Ishikawa (cell line): ENCODE measurements around the gene THRB.

Source experiments
- CEBPB ChIP-seq: IDR thresholded peaks from 2 replicates; pipeline ENCODE4 v1.6.1; 2012
- CREB1 ChIP-seq: IDR thresholded peaks from 2 replicates; pipeline ENCODE4 v1.6.1; 2012; ENCODE audit warnings: low read depth
- EP300 ChIP-seq: IDR thresholded peaks from 2 replicates; pipeline ENCODE4 v1.6.1; 2012; ENCODE audit warnings: borderline replicate concordance
- MAX ChIP-seq: IDR thresholded peaks from 2 replicates; pipeline ENCODE4 v1.6.1; 2012
- NFIC ChIP-seq: IDR thresholded peaks from 2 replicates; pipeline ENCODE4 v1.6.1; 2012
- REST ChIP-seq: IDR thresholded peaks from 2 replicates; pipeline ENCODE4 v1.6.1; 2012; ENCODE audit warnings: low read depth, mild to moderate bottlenecking
- TAF1 ChIP-seq: IDR thresholded peaks from 2 replicates; pipeline ENCODE4 v1.6.1; 2012; ENCODE audit warnings: low read depth, mild to moderate bottlenecking
- YY1 ChIP-seq: IDR thresholded peaks from 2 replicates; pipeline ENCODE4 v1.6.1; 2012; ENCODE audit warnings: low read depth
- ZBTB7A ChIP-seq: IDR thresholded peaks from 2 replicates; pipeline ENCODE4 v1.6.1; 2012; ENCODE audit warnings: low read depth

DNA sequence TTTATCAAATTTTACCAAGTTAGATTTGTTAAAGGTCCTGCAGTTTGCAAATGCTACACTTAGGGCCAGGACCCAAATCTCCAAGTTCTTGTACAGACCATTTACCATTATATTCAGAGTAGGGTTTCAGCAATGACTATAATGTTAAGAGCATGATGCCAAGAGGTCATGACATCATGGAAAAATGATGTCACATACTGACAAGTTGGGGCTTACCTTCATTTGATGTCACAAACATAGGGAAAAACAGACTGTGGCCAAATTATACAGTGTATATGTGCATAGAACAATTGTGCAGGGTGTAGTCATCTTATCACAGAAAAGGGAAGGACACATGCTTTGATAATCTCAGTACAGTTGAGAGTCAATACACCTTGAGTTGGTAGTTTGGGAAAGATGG lies 10.1 kb upstream of the THRB start:
- TF ChIP-seq ZBTB7A = no peak
- no peak for TF ChIP-seq REST
- no peak for TF ChIP-seq CEBPB
- TF ChIP-seq CREB1 = no peak
- TF ChIP-seq YY1 = no peak
- no peak for TF ChIP-seq EP300
- no peak for TF ChIP-seq TAF1
- TF ChIP-seq MAX = no peak
- no peak for TF ChIP-seq NFIC
